ENCODE results near the gene HEMK1. TPM values are rescaled to one million over a fixed set of nuclear protein-coding genes. Genes with fewer than 3 reads are reported as not detected.

Gene HEMK1
- total and polyA plus RNA-seq, 9 donors = 6.8 to 35.3 (median 23.8) TPM

DNA sequence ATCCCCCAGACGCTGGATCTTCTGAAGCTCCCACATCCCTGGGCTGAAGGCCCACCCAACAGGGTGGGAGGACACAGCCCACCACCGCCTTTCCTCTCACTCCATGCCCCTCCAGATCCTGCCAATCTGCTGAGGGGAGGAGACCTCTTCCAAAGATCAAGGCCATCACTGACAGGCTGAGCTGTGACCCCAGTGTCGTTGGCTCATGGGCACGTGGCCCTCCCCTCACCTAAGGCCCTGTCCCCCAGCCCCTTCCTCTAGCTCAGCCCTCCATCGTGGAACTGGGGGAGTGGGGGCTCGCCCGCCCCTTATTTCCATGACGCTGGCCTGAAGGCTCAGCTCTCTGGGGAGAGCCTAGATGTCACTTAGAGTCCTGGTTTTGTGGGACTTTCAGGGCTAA is 12.2 kb upstream of the HEMK1 start:
- no peaks in the 10 kb centered on the region for H3K4me1 ChIP-seq (ENCODE audit: insufficient read depth)
- H3K36me3 ChIP-seq = no peaks in the 10 kb centered on the region
- H3K27me3 ChIP-seq = no peaks in the 10 kb centered on the region
- DNase-seq = no peak
- no peak overlapping the region for H3K4me3 ChIP-seq
- H3K27ac ChIP-seq = no peak overlapping the region
- H3K9me3 ChIP-seq = no peaks in the 10 kb centered on the region
- TF ChIP-seq EP300 (IDR thresholded peaks at IDR 0.05) = no peak
- TF ChIP-seq, protein P1, sequence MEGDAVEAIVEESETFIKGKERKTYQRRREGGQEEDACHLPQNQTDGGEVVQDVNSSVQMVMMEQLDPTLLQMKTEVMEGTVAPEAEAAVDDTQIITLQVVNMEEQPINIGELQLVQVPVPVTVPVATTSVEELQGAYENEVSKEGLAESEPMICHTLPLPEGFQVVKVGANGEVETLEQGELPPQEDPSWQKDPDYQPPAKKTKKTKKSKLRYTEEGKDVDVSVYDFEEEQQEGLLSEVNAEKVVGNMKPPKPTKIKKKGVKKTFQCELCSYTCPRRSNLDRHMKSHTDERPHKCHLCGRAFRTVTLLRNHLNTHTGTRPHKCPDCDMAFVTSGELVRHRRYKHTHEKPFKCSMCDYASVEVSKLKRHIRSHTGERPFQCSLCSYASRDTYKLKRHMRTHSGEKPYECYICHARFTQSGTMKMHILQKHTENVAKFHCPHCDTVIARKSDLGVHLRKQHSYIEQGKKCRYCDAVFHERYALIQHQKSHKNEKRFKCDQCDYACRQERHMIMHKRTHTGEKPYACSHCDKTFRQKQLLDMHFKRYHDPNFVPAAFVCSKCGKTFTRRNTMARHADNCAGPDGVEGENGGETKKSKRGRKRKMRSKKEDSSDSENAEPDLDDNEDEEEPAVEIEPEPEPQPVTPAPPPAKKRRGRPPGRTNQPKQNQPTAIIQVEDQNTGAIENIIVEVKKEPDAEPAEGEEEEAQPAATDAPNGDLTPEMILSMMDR (IDR thresholded peaks at IDR 0.05) = no peak
- TF ChIP-seq POLR2A (IDR thresholded peaks at IDR 0.05) = no peak
- 34 to 40% (median 36%) methylated on average over 8 of the region's 8 CpGs for WGBS, 3 donors
- intact Hi-C loops (cut with DNase I) = loop anchor here in 1 of 4 donors (10.0 kb wide), 1 partner anchor 1942 kb away; no protein-coding TSS in a partner anchor

DNA sequence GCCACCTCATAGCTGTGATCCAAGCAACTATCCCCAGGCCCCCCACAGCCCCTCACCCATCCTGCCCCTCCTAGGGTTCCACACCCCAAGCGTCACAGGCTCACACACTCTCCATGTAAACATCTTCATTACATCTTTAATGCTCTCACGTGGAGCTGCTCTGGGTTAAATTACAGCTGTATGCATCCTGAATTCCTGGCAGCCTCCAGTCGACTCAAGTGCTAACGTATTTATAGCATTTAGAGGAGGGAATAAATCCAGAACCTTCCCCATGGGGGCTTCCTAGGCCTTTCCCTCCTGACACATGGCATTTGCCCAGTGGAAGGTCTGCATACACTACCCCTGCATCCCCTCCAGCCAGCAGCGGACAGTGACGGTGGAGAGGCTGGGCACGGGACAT is 11.4 kb upstream of the HEMK1 start:
- intact Hi-C loops (cut with DNase I) = loop anchor here in 1 of 4 donors (10.0 kb wide), 1 partner anchor 1943 kb away; no protein-coding TSS in a partner anchor
- H3K4me3 ChIP-seq = no peak overlapping the region
- 48 to 54% (median 49%) methylated on average over 7 of the region's 7 CpGs for whole genome bisulfite sequencing, 3 donors
- H3K36me3 ChIP-seq = no peaks in the 10 kb centered on the region
- H3K4me1 ChIP-seq (ENCODE audit: insufficient read depth) = no peaks in the 10 kb centered on the region
- no peak for TF ChIP-seq EP300 (IDR thresholded peaks at IDR 0.05)
- no peak for TF ChIP-seq POLR2A (IDR thresholded peaks at IDR 0.05)
- TF ChIP-seq, protein P1 (IDR thresholded peaks at IDR 0.05) = no peak
- no peak for DNase-seq
- H3K27ac ChIP-seq = no peak overlapping the region
- no peaks in the 10 kb centered on the region for H3K9me3 ChIP-seq
- H3K27me3 ChIP-seq = no peaks in the 10 kb centered on the region

DNA sequence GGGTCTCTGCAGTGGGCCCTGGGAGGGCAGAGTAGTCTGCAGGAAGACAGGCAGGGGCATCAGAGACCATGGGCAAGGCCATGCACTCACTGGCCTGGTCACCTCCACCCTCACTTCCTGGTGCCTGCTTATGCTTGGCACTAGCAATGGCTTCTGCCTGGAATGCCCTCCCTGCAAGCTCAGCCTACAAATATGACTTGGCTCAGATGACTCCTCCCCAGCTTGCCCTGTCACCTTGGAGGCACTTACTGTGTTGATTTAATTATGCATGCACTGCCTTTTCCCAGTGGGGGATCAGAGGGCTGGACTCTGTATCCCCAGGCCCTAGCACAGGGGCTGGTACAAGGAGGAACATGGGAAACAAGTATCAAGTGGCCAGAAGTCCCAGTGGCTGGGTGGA is 9.6 kb upstream of the HEMK1 start:
- no peak for DNase-seq
- Histone ChIP-seq H3K27me3 (no peaks in the 10 kb centered on the region), H3K9me3 (no peaks in the 10 kb centered on the region), H3K4me3 (no peak overlapping the region), H3K4me1 (ENCODE audit: insufficient read depth) (no peaks in the 10 kb centered on the region), H3K27ac (no peak overlapping the region), H3K36me3 (no peaks in the 10 kb centered on the region)
- TF ChIP-seq POLR2A (IDR thresholded peaks at IDR 0.05) = no peak
- TF ChIP-seq EP300 (IDR thresholded peaks at IDR 0.05) = no peak
- TF ChIP-seq, protein P1 (IDR thresholded peaks at IDR 0.05) = no peak
- intact Hi-C loops (cut with DNase I) = loop anchor here in 1 of 4 donors (10.0 kb wide), 1 partner anchor 1945 kb away; no protein-coding TSS in a partner anchor

DNA sequence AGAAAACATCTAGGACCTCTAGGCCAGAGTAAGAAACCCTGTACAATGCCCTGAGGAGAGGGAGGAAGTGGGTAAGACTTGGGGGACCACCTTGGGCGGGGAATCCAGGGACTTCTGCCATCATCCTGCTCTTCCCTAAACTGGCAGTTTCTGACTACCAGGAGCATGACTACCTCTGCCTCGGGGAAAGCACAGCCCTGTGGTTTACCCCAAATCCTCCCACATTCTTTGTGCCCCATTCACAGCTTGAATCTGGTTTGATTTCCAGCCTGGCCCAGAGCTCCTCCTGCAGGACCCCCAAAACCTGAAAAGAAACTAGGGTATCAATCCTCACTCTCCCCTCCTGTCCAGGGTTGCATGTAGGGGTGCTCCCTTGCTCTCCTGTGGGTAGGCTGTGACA is 6.5 kb upstream of the HEMK1 start:
- no peak for TF ChIP-seq POLR2A (IDR thresholded peaks at IDR 0.05)
- TF ChIP-seq EP300 (IDR thresholded peaks at IDR 0.05) = no peak
- TF ChIP-seq, protein P1 (IDR thresholded peaks at IDR 0.05) = no peak
- no peak for DNase-seq
- H3K27me3 ChIP-seq = no peaks in the 10 kb centered on the region
- 74 to 81% (median 75%) methylated on average over 2 of the region's 2 CpGs for WGBS, 3 donors
- peaks cover 6% of the 10 kb centered on the region for H3K4me1 ChIP-seq (ENCODE audit: insufficient read depth)
- H3K9me3 ChIP-seq = no peaks in the 10 kb centered on the region
- no peak overlapping the region for H3K27ac ChIP-seq
- intact Hi-C loops (cut with DNase I) = no loop called here
- H3K36me3 ChIP-seq = no peaks in the 10 kb centered on the region
- H3K4me3 ChIP-seq = no peak overlapping the region
